Measurements from ENCODE around the gene TBC1D13. TPM values are rescaled to one million over a fixed set of nuclear protein-coding genes. Genes with fewer than 3 reads are reported as not detected.

The TBC1D13 gene
- total and polyA plus RNA-seq, 2 of the 13 experiments (the other 11 are each of a cell fraction or from before 2014, with no cell fraction given) = 17.9 to 19.7 TPM

- TF ChIP-seq AKNA (CRISPR knock-in tag; IDR thresholded peaks at IDR 0.05; ENCODE audit: borderline replicate concordance) (0 out of 2 replicates have a peak, but pooled peaks have one; percentile 67), SMAD1 (CRISPR knock-in tag; IDR thresholded peaks at IDR 0.05; ENCODE audit: borderline replicate concordance, low read depth) (peak; percentile 82; the same call in 1 of the 2 replicates), ZNF557 (CRISPR knock-in tag; IDR thresholded peaks at IDR 0.05) (peak; percentile 64; the same call in 1 of the 2 replicates), SKI (IDR thresholded peaks at IDR 0.05; ENCODE audit: partially characterized antibody) (peak; percentile 74), TFDP2 (CRISPR knock-in tag; IDR thresholded peaks at IDR 0.05) (peak; percentile 95), ZNF878 (CRISPR knock-in tag; IDR thresholded peaks at IDR 0.05) (peak; percentile 67; the same call in 1 of the 2 replicates), PREB (CRISPR knock-in tag; IDR thresholded peaks at IDR 0.05) (peak; percentile 48; the same call in 1 of the 2 replicates), ZNF570 (CRISPR knock-in tag; IDR thresholded peaks at IDR 0.05; ENCODE audit: borderline replicate concordance) (no peak), TFDP1 (CRISPR knock-in tag; IDR thresholded peaks at IDR 0.05; ENCODE audit: borderline replicate concordance) (peak; percentile 97), ZNF530 (CRISPR knock-in tag; IDR thresholded peaks at IDR 0.05; ENCODE audit: low read depth) (no peak), MAFK (conservative IDR thresholded peaks at IDR 0.05 in 1 of 2, IDR thresholded peaks at IDR 0.05 in 1 of 2; ENCODE audit: low read length in 2 of 2) (no peak), ZNF777 (CRISPR knock-in tag; IDR thresholded peaks at IDR 0.05) (peak; percentile 78), ZNF256 (CRISPR knock-in tag; conservative IDR thresholded peaks at IDR 0.05) (peak; percentile 72; the same call in 1 of the 2 replicates), ZHX1 (CRISPR knock-in tag; IDR thresholded peaks at IDR 0.05; ENCODE audit: low read depth) (peak; percentile 79; the same call in 1 of the 2 replicates)
Observed at GRCh38 chr9:128786681-128787601, at the start of gene TBC1D13 (continued).
